ENCODE measurements around the gene POLG.

Gene POLG

GRCh38 chr15:89334510-89335297 is at the start of gene POLG:
POLG (minus strand) TSS chr15:89334824; CDS start chr15:89333754, 1,070 bp downstream.
- DNase-seq: peak; percentile 99

- DNase-seq: no peak
Measured at GRCh38 chr15:89384176-89384604, 49.6 kb upstream of the POLG start.

GRCh38 chr15:89383365-89384175 is 48.9 kb upstream of the POLG start:
- DNase-seq: no peak

GRCh38 chr15:89381888-89382686 is 47.5 kb upstream of the POLG start:
- DNase-seq: no peak

GRCh38 chr15:89381331-89381730 is 46.7 kb upstream of the POLG start:
- no peak for DNase-seq

GRCh38 chr15:89379818-89380217 is 45.2 kb upstream of the POLG start:
- no peak for DNase-seq

GRCh38 chr15:89379251-89379695 is 44.6 kb upstream of the POLG start:
- DNase-seq: no peak

- no peak for DNase-seq
Measured at GRCh38 chr15:89378296-89379151, 43.9 kb upstream of the POLG start.

GRCh38 chr15:89377842-89378295 is 43.2 kb upstream of the POLG start:
- no peak for DNase-seq

GRCh38 chr15:89377024-89377841 is 42.6 kb upstream of the POLG start:
- DNase-seq: no peak

- DNase-seq: no peak
Measured at GRCh38 chr15:89376388-89376787, 41.8 kb upstream of the POLG start.

- no peak for DNase-seq
Measured at GRCh38 chr15:89375093-89376005, 40.7 kb upstream of the POLG start.

GRCh38 chr15:89374086-89374981 is 39.7 kb upstream of the POLG start:
- DNase-seq: no peak

- DNase-seq: no peak
Measured at GRCh38 chr15:89372069-89372935, 37.7 kb upstream of the POLG start.

GRCh38 chr15:89371228-89372044 is 36.8 kb upstream of the POLG start:
- no peak for DNase-seq

- DNase-seq: no peak
Measured at GRCh38 chr15:89370978-89371227, 36.3 kb upstream of the POLG start.

All from activated CD4-positive, alpha-beta T cell treated with anti-CD3 and anti-CD28 coated beads, Interleukin-2, amount 50 U/mL, for 16 hours (primary cell).